B cell (primary cell): ENCODE results near the gene VPS11. TPM values are rescaled to one million over a fixed set of nuclear protein-coding genes. Genes with fewer than 3 reads are reported as not detected.

Source experiments
- ATAC-seq: fragments of 200-7000 bp; cut with Tn5 transposase; one replicate; pipeline ENCODE4 v1.10.0; 2021; ENCODE audit warnings: low read depth, mild to moderate bottlenecking, moderate number of reproducible peaks, moderate library complexity
- CTCF ChIA-PET: fragments of 350-600 bp; sonication (Branson Sonifier 250); formaldehyde crosslinking; loops from one replicate; lab custom pipeline; 2021; ENCODE audit warnings: antibody characterized with exemption, inconsistent platforms; lab: Charles Lee
- POLR2A ChIA-PET: fragments of 350-600 bp; sonication (Branson Sonifier 250); formaldehyde crosslinking; loops from one replicate; lab custom pipeline; 2021; ENCODE audit warnings: antibody characterized with exemption; lab: Charles Lee
- DNase-seq: peaks from one replicate; pipeline ENCODE4 v3.0.0; 2013
- H2AFZ ChIP-seq: 2 replicates; pipeline ENCODE4 v1.6.1; 2012; ENCODE audit warnings: mild to moderate bottlenecking, low read depth, low read length; ENCODE audit not compliant: insufficient read depth, poor library complexity, severe bottlenecking
- H3K27ac ChIP-seq, 2 donors: 1 replicate in 1 of 2; 2 replicates in 1 of 2; pipeline ENCODE4 v1.5.1; 2012 to 2013; ENCODE audit warnings: low read length in 2 of 2, mild to moderate bottlenecking in 2 of 2, moderate library complexity in 1 of 2
- H3K27me3 ChIP-seq, 4 experiments: fragments of 200-600 bp in 1 of 4; sonication (generic) in 1 of 4; replicated peaks in 1 of 4; 1 replicate in 2 of 4; 2 replicates in 2 of 4; pipeline versions ENCODE4 v1.6.1 to v1.7.0; 2013 to 2016; ENCODE audit warnings: low read length in 3 of 4, mild to moderate bottlenecking in 2 of 4, mixed read lengths in 1 of 4, moderate library complexity in 1 of 4; ENCODE audit not compliant: insufficient read depth in 4 of 4, control insufficient read depth in 3 of 4; ENCODE audit errors: control extremely low read depth in 1 of 4
- H3K36me3 ChIP-seq, 2 experiments: replicated peaks in 1 of 2; 1 replicate in 1 of 2; 2 replicates in 1 of 2; pipeline versions ENCODE4 v1.6.1 to v1.7.1; 2013; ENCODE audit warnings: low read length in 1 of 2; ENCODE audit not compliant: insufficient read depth in 2 of 2, control insufficient read depth in 1 of 2; ENCODE audit errors: control extremely low read depth in 1 of 2, extremely low read depth in 1 of 2
- H3K4me1 ChIP-seq, 2 donors: fragments of 200-600 bp in 1 of 2; sonication (generic) in 1 of 2; 1 replicate in 1 of 2; 2 replicates in 1 of 2; pipeline versions ENCODE4 v1.5.1 to v1.6.1; 2013 to 2017; ENCODE audit warnings: low read length in 2 of 2; ENCODE audit not compliant: control insufficient read depth in 2 of 2, insufficient read depth in 2 of 2
- H3K4me2 ChIP-seq: replicated peaks from 2 replicates; pipeline ENCODE3; 2012; ENCODE audit warnings: mild to moderate bottlenecking, low read depth, low read length; ENCODE audit not compliant: poor library complexity, severe bottlenecking
- H3K4me3 ChIP-seq, 5 experiments: fragments of 200-600 bp in 1 of 5; sonication (generic) in 1 of 5; 1 replicate in 3 of 5; 2 replicates in 2 of 5; pipeline versions ENCODE4 v1.5.1 to v1.7.0; 2011 to 2016; ENCODE audit warnings: low read length in 4 of 5, mild to moderate bottlenecking in 4 of 5, low read depth in 2 of 5, control low read depth in 1 of 5, moderate library complexity in 1 of 5; ENCODE audit not compliant: insufficient read depth in 1 of 5; ENCODE audit errors: control extremely low read depth in 1 of 5, extremely low read depth in 1 of 5
- H3K79me2 ChIP-seq: fragments of 200-600 bp; sonication (generic); one replicate; pipeline ENCODE4 v1.6.0; 2016; ENCODE audit warnings: low read length; ENCODE audit not compliant: control insufficient read depth, insufficient read depth
- H3K9ac ChIP-seq: fragments of 200-600 bp; sonication (generic); 2 replicates; pipeline ENCODE4 v1.6.1; 2017; ENCODE audit warnings: mild to moderate bottlenecking, low read length, moderate library complexity
- H3K9me3 ChIP-seq, 3 donors: one replicate each; pipeline versions ENCODE4 v1.6.1 to v1.7.1; 2013; ENCODE audit warnings: low read length in 2 of 3; ENCODE audit not compliant: control insufficient read depth in 2 of 3, insufficient read depth in 1 of 3; ENCODE audit errors: control extremely low read depth in 1 of 3
- H4K20me1 ChIP-seq: 2 replicates; pipeline ENCODE4 v1.6.0; 2012; ENCODE audit warnings: mild to moderate bottlenecking, low read length; ENCODE audit not compliant: insufficient read depth, control insufficient read depth, poor library complexity, severe bottlenecking
- H3K27ac Mint-ChIP-seq: one replicate; pipeline ENCODE4 v1.8.0; 2021; ENCODE audit warnings: mixed read lengths
- H3K27me3 Mint-ChIP-seq: one replicate; pipeline ENCODE4 v1.8.0; 2021; ENCODE audit warnings: mixed read lengths
- H3K4me1 Mint-ChIP-seq: one replicate; pipeline ENCODE4 v1.8.0; 2021; ENCODE audit warnings: mixed read lengths
- H3K4me3 Mint-ChIP-seq: one replicate; pipeline ENCODE4 v1.8.0; 2021; ENCODE audit warnings: mixed read lengths
- H3K9me3 Mint-ChIP-seq: one replicate; pipeline ENCODE4 v1.8.0; 2022; ENCODE audit warnings: mixed read lengths; ENCODE audit not compliant: insufficient read depth
- EZH2 ChIP-seq: IDR thresholded peaks from 2 replicates; pipeline ENCODE4 v1.6.1; 2012; ENCODE audit warnings: borderline replicate concordance, low read depth, mild to moderate bottlenecking, moderate library complexity, low read length; ENCODE audit not compliant: insufficient read depth, poor library complexity, severe bottlenecking
- WGBS: methylation state at CpG from one replicate; pipeline ENCODE4 v1.1.5; 2013; ENCODE audit warnings: missing lambda C conversion rate; ENCODE audit not compliant: insufficient coverage; 5-methylcytosine and 5-hydroxymethylcytosine counted together
- intact Hi-C: fragments of 100-400 bp; cut with micrococcal nuclease; formaldehyde crosslinking; loops from one replicate; pipeline ENCODE4 v1.10.0; 2022
- polyA plus RNA-seq: library from polyadenylated mRNA; depleted of rRNA; stranded (reverse); fragments of >200 nt; gene quantifications from 2 replicates; pipeline ENCODE4 v1.2.3, GENCODE V29; 2012
- total RNA-seq, 2 donors: library from RNA; stranded (reverse); fragments of 120-200 nt in 1 of 2; gene quantifications; 1 replicate in 1 of 2; 2 replicates in 1 of 2; pipeline versions ENCODE4 v1.2.3 to v1.2.4, GENCODE V29; 2013 to 2022
- TF ChIP-seq, protein P1 (sequence below): fragments of 200-600 bp; IDR thresholded peaks from one replicate; pipeline ENCODE4 v1.8.0; 2022; ENCODE audit warnings: antibody characterized with exemption, mild to moderate bottlenecking

The VPS11 gene
- total and polyA plus RNA-seq, 2 donors (not counting 1 experiment from before 2014, with no cell fraction given): 35.7 to 64.7 TPM

DNA sequence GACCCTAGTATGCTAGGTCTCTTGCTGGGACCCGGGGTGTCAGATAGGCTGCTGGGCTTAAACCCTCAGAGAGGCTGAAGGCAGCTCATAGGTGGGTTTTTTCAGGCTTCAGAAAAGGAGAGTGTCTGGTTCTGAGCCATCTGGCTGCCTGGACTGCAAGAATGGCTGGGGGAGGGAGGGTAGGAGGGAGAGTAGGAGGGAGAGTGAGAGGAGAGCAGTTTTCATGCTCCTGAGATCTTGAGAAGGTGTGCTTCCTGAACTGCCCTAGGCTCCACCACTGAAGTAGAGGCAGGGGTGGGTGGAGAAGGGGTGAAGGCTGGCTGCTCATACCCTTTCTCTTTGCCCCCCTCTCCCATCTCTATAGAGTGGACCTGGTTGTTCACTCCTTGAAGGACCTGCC is 21.7 kb downstream of the VPS11 start:
- 100% methylated on average over 1 of the region's 1 CpG for WGBS
- no peak overlapping the region for H3K4me3 ChIP-seq
- H3K79me2 ChIP-seq: peaks cover 49% of the 10 kb centered on the region
- H3K27me3 ChIP-seq: no peaks in the 10 kb centered on the region
- peaks cover 0 to 3% of the 10 kb centered on the region in 2 experiments for H3K36me3 ChIP-seq
- TF ChIP-seq EZH2: no peak
- TF ChIP-seq, protein P1, sequence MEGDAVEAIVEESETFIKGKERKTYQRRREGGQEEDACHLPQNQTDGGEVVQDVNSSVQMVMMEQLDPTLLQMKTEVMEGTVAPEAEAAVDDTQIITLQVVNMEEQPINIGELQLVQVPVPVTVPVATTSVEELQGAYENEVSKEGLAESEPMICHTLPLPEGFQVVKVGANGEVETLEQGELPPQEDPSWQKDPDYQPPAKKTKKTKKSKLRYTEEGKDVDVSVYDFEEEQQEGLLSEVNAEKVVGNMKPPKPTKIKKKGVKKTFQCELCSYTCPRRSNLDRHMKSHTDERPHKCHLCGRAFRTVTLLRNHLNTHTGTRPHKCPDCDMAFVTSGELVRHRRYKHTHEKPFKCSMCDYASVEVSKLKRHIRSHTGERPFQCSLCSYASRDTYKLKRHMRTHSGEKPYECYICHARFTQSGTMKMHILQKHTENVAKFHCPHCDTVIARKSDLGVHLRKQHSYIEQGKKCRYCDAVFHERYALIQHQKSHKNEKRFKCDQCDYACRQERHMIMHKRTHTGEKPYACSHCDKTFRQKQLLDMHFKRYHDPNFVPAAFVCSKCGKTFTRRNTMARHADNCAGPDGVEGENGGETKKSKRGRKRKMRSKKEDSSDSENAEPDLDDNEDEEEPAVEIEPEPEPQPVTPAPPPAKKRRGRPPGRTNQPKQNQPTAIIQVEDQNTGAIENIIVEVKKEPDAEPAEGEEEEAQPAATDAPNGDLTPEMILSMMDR: no peak
- Mint-ChIP-seq H3K9me3 (no peaks in the 10 kb centered on the region), H3K4me1 (peaks cover 34% of the 10 kb centered on the region), H3K4me3 (no peak overlapping the region), H3K27ac (no peak overlapping the region), H3K27me3 (no peaks in the 10 kb centered on the region)
- H3K4me2 ChIP-seq: no peak overlapping the region
- ChIA-PET CTCF (interaction anchor here (0.6 kb wide), 1 partner anchor 109 kb away, joined by 3 read pairs; no protein-coding TSS in a partner anchor), POLR2A (interaction anchor here (0.6 kb wide), 1 partner anchor 31 kb away, joined by 4 read pairs; no protein-coding TSS in a partner anchor)
- H3K9ac ChIP-seq: no peak overlapping the region
- H3K9me3 ChIP-seq: no peaks in the 10 kb centered on the region
- ATAC-seq: no peak
- no peak for DNase-seq
- H4K20me1 ChIP-seq: no peaks in the 10 kb centered on the region
- intact Hi-C loops: no loop called here
- H3K27ac ChIP-seq: no peak overlapping the region
- no peak overlapping the region for H2AFZ ChIP-seq
- H3K4me1 ChIP-seq: peaks cover 22 to 40% of the 10 kb centered on the region in 2 donors

DNA sequence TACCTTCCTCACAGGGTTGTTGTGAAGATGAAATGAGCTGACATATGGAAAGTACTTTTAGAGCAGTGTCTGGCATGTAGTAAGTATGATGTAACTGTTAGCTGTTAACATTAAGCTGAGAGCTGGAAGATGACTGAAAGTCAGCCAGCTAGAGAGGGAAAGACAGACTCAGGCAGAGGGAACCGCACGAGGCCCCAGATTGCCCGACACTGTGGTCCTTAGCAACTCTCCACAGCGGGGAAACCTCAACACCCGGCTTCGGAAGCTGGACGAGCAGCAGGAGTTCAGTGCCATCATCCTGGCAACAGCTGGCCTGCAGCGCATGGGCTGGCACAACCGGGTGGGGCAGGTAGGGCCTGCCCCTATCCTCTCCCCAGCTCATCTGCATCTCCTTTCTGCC is 23.6 kb downstream of the VPS11 start:
- Mint-ChIP-seq H3K9me3 (no peaks in the 10 kb centered on the region), H3K27ac (no peak overlapping the region), H3K27me3 (no peaks in the 10 kb centered on the region), H3K4me3 (no peak overlapping the region), H3K4me1 (peaks cover 26% of the 10 kb centered on the region)
- H3K36me3 ChIP-seq: peaks cover 0 to 3% of the 10 kb centered on the region in 2 experiments
- DNase-seq: no peak
- intact Hi-C loops: no loop called here
- peaks cover 15 to 34% of the 10 kb centered on the region in 2 donors for H3K4me1 ChIP-seq
- no peaks in the 10 kb centered on the region for H3K27me3 ChIP-seq
- H3K4me3 ChIP-seq: no peak overlapping the region
- ChIA-PET POLR2A (interaction anchor here (0.6 kb wide), 1 partner anchor 324 kb away, joined by 9 read pairs; no protein-coding TSS in a partner anchor), CTCF (no interaction called here)
- no peak overlapping the region for H3K27ac ChIP-seq
- ATAC-seq: no peak
- H2AFZ ChIP-seq: no peak overlapping the region
- TF ChIP-seq, protein P1: no peak
- no peak for TF ChIP-seq EZH2
- WGBS: 96% methylated on average over 7 of the region's 9 CpGs
- H4K20me1 ChIP-seq: peaks cover 5% of the 10 kb centered on the region
- H3K9me3 ChIP-seq: no peaks in the 10 kb centered on the region
- no peak overlapping the region for H3K4me2 ChIP-seq
- H3K9ac ChIP-seq: no peak overlapping the region
- H3K79me2 ChIP-seq: peaks cover 43% of the 10 kb centered on the region
